Measurements from ENCODE around the gene EIF4A3.

Gene EIF4A3

DNA sequence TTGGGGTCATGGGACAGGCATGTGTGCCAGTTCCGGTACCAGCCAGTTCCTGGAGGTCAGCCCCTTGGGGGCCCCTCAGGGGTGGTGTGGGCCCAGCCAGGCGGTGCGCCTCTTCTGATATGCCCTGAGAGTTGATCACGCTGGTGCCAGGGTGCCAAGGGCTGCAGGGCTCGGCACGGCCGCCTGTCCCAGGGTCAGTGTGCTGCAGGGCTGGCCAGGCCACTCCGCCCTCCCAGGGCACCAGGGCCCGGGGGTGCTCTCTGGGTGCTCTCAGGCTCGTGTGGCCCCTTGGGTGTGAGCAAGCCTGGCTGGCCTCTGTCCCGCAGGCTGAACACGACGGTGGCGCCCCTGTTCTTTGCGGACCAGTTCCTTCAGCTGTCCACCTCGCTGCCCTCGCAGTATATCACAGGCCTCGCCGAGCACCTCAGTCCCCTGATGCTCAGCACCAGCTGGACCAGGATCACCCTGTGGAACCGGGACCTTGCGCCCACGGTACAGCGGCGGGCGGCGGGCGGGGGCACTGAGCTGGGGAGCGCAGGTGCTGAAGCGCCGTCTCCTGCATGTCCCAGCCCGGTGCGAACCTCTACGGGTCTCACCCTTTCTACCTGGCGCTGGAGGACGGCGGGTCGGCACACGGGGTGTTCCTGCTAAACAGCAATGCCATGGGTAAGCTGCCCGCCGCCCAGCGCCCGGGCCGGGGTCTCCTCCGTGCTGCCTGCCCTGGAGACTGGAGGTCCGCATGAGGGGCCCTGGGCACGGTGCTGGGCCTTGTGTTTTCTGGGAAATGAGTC, 39.5 kb downstream of the EIF4A3 start:
- H3K9me3 ChIP-seq (ENCODE audit: low read length): no peaks in the 10 kb centered on the region
- H2AFZ ChIP-seq (ENCODE audit: low read length): no peak overlapping the region
- no peaks in the 10 kb centered on the region for H4K20me1 ChIP-seq (ENCODE audit: insufficient read depth, low read length)
- H3K27ac ChIP-seq (ENCODE audit: low read depth, low read length, poor library complexity, severe bottlenecking): no peak overlapping the region
- H3F3A ChIP-seq (ENCODE audit: insufficient read depth, low read length): no peaks in the 10 kb centered on the region
- H3K79me2 ChIP-seq (ENCODE audit: insufficient read depth, low read length): no peaks in the 10 kb centered on the region
- H3K9me2 ChIP-seq (ENCODE audit: low read depth, low read length): no peaks in the 10 kb centered on the region
- no peak overlapping the region for H3K4me2 ChIP-seq (ENCODE audit: low read length)
- H3K4me3 ChIP-seq (ENCODE audit: low read depth, low read length, poor library complexity, severe bottlenecking): no peak overlapping the region
- peaks cover under 1% of the 10 kb centered on the region for H3K4me1 ChIP-seq (ENCODE audit: insufficient read depth, low read length, severe bottlenecking)
- peaks cover 6% of the 10 kb centered on the region; the same call in 1 of the 2 replicates for H3K27me3 ChIP-seq (ENCODE audit: insufficient read depth, low read length)
- H3K36me3 ChIP-seq (ENCODE audit: insufficient read depth, low read length): no peaks in the 10 kb centered on the region
- TF ChIP-seq, protein P1, sequence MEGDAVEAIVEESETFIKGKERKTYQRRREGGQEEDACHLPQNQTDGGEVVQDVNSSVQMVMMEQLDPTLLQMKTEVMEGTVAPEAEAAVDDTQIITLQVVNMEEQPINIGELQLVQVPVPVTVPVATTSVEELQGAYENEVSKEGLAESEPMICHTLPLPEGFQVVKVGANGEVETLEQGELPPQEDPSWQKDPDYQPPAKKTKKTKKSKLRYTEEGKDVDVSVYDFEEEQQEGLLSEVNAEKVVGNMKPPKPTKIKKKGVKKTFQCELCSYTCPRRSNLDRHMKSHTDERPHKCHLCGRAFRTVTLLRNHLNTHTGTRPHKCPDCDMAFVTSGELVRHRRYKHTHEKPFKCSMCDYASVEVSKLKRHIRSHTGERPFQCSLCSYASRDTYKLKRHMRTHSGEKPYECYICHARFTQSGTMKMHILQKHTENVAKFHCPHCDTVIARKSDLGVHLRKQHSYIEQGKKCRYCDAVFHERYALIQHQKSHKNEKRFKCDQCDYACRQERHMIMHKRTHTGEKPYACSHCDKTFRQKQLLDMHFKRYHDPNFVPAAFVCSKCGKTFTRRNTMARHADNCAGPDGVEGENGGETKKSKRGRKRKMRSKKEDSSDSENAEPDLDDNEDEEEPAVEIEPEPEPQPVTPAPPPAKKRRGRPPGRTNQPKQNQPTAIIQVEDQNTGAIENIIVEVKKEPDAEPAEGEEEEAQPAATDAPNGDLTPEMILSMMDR (IDR thresholded peaks at IDR 0.05; ENCODE audit: low read length): no peak
- TF ChIP-seq EZH2 (IDR thresholded peaks at IDR 0.05; ENCODE audit: borderline replicate concordance, low read length): no peak
- no peak overlapping the region for H3K9ac ChIP-seq (ENCODE audit: low read length)

DNA sequence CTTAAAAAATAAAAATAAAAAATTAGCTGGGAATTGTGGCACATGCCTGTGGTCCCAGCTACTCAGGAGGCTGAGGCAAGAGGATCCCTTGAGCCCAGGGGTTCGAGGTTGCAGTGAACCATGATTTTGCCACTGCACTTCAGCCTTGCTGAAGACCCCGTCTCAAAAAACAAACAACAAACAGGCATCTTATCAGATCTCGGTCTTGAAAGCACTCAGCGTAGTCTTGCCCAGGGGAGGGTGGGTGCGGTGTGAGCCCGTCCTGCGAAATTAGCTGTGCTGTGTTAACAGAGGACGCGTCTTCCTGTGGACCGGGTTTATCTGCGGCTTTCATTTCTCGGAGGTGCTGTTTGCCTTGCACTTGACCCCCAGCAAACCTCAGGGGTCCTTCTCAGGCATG, 40.2 kb downstream of the EIF4A3 start:
- peaks cover 6% of the 10 kb centered on the region; the same call in 1 of the 2 replicates for H3K27me3 ChIP-seq (ENCODE audit: insufficient read depth, low read length)

DNA sequence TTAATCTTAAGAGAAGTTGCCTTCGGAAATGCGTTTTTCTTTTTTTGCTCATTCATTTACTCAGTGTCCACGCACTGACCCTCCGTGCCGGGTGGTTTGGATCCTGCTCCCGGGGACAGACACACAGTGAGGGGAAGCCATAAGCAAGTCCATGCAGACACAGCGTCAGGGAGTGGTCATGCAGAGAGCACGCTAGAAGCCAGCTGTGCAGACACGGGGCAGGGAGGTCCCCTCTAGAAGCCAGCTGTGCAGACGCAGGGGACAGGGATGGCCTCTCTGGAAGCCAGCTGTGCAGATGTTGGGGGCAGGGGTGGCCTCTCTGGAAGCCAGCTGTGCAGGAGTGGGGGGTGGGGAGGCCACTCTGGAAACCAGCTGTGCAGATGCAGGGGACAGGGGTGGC, 40.8 kb downstream of the EIF4A3 start:
- H3K27me3 ChIP-seq (ENCODE audit: insufficient read depth, low read length): peaks cover 6% of the 10 kb centered on the region; the same call in 1 of the 2 replicates
- no peaks in the 10 kb centered on the region for H3K36me3 ChIP-seq (ENCODE audit: insufficient read depth, low read length)
- TF ChIP-seq, protein P1 (IDR thresholded peaks at IDR 0.05; ENCODE audit: low read length): no peak
- TF ChIP-seq EZH2 (IDR thresholded peaks at IDR 0.05; ENCODE audit: borderline replicate concordance, low read length): no peak
- H3K4me3 ChIP-seq (ENCODE audit: low read depth, low read length, poor library complexity, severe bottlenecking): no peak overlapping the region
- H4K20me1 ChIP-seq (ENCODE audit: insufficient read depth, low read length): no peaks in the 10 kb centered on the region
- no peak overlapping the region for H3K9ac ChIP-seq (ENCODE audit: low read length)
- H3K9me2 ChIP-seq (ENCODE audit: low read depth, low read length): no peaks in the 10 kb centered on the region
- no peaks in the 10 kb centered on the region for H3F3A ChIP-seq (ENCODE audit: insufficient read depth, low read length)
- H3K9me3 ChIP-seq (ENCODE audit: low read length): no peaks in the 10 kb centered on the region
- no peaks in the 10 kb centered on the region for H3K79me2 ChIP-seq (ENCODE audit: insufficient read depth, low read length)
- H3K4me1 ChIP-seq (ENCODE audit: insufficient read depth, low read length, severe bottlenecking): peaks cover 8% of the 10 kb centered on the region
- no peak overlapping the region for H3K27ac ChIP-seq (ENCODE audit: low read depth, low read length, poor library complexity, severe bottlenecking)
- H3K4me2 ChIP-seq (ENCODE audit: low read length): no peak overlapping the region
- H2AFZ ChIP-seq (ENCODE audit: low read length): no peak overlapping the region

More for the DNA sequence above, 40.2 kb downstream of the EIF4A3 start:
- Histone ChIP-seq H4K20me1 (ENCODE audit: insufficient read depth, low read length) (no peaks in the 10 kb centered on the region), H3K4me2 (ENCODE audit: low read length) (no peak overlapping the region), H3K79me2 (ENCODE audit: insufficient read depth, low read length) (no peaks in the 10 kb centered on the region), H3K4me3 (ENCODE audit: low read depth, low read length, poor library complexity, severe bottlenecking) (no peak overlapping the region), H3K36me3 (ENCODE audit: insufficient read depth, low read length) (no peaks in the 10 kb centered on the region), H2AFZ (ENCODE audit: low read length) (no peak overlapping the region), H3K27ac (ENCODE audit: low read depth, low read length, poor library complexity, severe bottlenecking) (no peak overlapping the region), H3K9me3 (ENCODE audit: low read length) (no peaks in the 10 kb centered on the region), H3K9me2 (ENCODE audit: low read depth, low read length) (no peaks in the 10 kb centered on the region), H3F3A (ENCODE audit: insufficient read depth, low read length) (no peaks in the 10 kb centered on the region), H3K4me1 (ENCODE audit: insufficient read depth, low read length, severe bottlenecking) (peaks cover 7% of the 10 kb centered on the region), H3K9ac (ENCODE audit: low read length) (no peak overlapping the region)
- no peak for TF ChIP-seq EZH2 (IDR thresholded peaks at IDR 0.05; ENCODE audit: borderline replicate concordance, low read length)
- TF ChIP-seq, protein P1 (IDR thresholded peaks at IDR 0.05; ENCODE audit: low read length): no peak

All from OCI-LY1 (cell line).